IMR-90 (cell line): ENCODE measurements around the gene TNFSF12. TPM values are rescaled to one million over a fixed set of nuclear protein-coding genes. Genes with fewer than 3 reads are reported as not detected.

ENCODE experiments used
- ATAC-seq: fragments of 200-7000 bp; cut with Tn5 transposase; 2 replicates; pipeline ENCODE4 v1.9.1; 2020; ENCODE audit warnings: low read depth, mild to moderate bottlenecking, moderate library complexity
- BruUV-seq: library from RNA; stranded (reverse); fragments of 400-500 nt; replicated peaks from 2 replicates; lab custom pipeline; 2021; lab: Mats Ljungman, UMichigan
- CTCF ChIA-PET: fragments of 300-600 bp; formaldehyde crosslinking; extraction: SDS; loops from one replicate; lab custom pipeline; 2021; ENCODE audit warnings: antibody characterized with exemption; lab: Yijun Ruan, JAX
- POLR2A ChIA-PET: fragments of 300-600 bp; sonication (Branson Sonifier 250); formaldehyde crosslinking; loops from one replicate; lab custom pipeline; 2022; ENCODE audit warnings: antibody characterized with exemption; ENCODE audit not compliant: unreplicated experiment; lab: Charles Lee
- DNase-seq: peaks from one replicate; pipeline ENCODE4 v3.0.0; 2013
- H2AFZ ChIP-seq: replicated peaks from 2 replicates; pipeline ENCODE3; 2013; ENCODE audit warnings: low read length, mild to moderate bottlenecking; ENCODE audit not compliant: poor library complexity
- H2AK5ac ChIP-seq: 2 replicates; pipeline ENCODE4 v1.6.1; 2013; ENCODE audit warnings: low read depth, low read length, inconsistent platforms
- H2AK9ac ChIP-seq: replicated peaks from 2 replicates; pipeline ENCODE3; 2013; ENCODE audit warnings: mild to moderate bottlenecking, low read depth, low read length, moderate library complexity; ENCODE audit not compliant: poor library complexity
- H2BK120ac ChIP-seq: 2 replicates; pipeline ENCODE4 v1.6.1; 2013; ENCODE audit warnings: low read depth, low read length, inconsistent platforms
- H2BK15ac ChIP-seq: 3 replicates; pipeline ENCODE4 v1.6.1; 2013; ENCODE audit warnings: low read depth, low read length, inconsistent platforms
- H2BK20ac ChIP-seq: 2 replicates; pipeline ENCODE4 v1.6.1; 2013; ENCODE audit warnings: low read depth, mild to moderate bottlenecking, inconsistent platforms, low read length, moderate library complexity
- H2BK5ac ChIP-seq: 2 replicates; pipeline ENCODE4 v1.6.1; 2013; ENCODE audit warnings: mild to moderate bottlenecking, low read depth, low read length, inconsistent platforms; ENCODE audit not compliant: poor library complexity, severe bottlenecking
- H3K14ac ChIP-seq: replicated peaks from 2 replicates; pipeline ENCODE4 v1.6.1; 2013; ENCODE audit warnings: low read depth, low read length, inconsistent platforms
- H3K18ac ChIP-seq: 2 replicates; pipeline ENCODE4 v1.6.1; 2013; ENCODE audit warnings: low read depth, low read length, control low read depth
- H3K23ac ChIP-seq: 2 replicates; pipeline ENCODE4 v1.6.1; 2013; ENCODE audit warnings: low read depth, low read length, inconsistent platforms
- H3K27ac ChIP-seq: 2 replicates; pipeline ENCODE4 v1.5.1; 2013; ENCODE audit warnings: mild to moderate bottlenecking, control low read depth, low read length; ENCODE audit not compliant: insufficient read depth
- H3K27me3 ChIP-seq: 2 replicates; pipeline ENCODE4 v1.6.1; 2013; ENCODE audit warnings: low read length; ENCODE audit not compliant: control insufficient read depth, insufficient read depth
- H3K36me3 ChIP-seq: 2 replicates; pipeline ENCODE4 v1.6.1; 2013; ENCODE audit warnings: low read length, mixed read lengths; ENCODE audit not compliant: control insufficient read depth, insufficient read depth
- H3K4ac ChIP-seq: 2 replicates; pipeline ENCODE4 v1.6.1; 2013; ENCODE audit warnings: low read depth, low read length, inconsistent platforms
- H3K4me1 ChIP-seq: 2 replicates; pipeline ENCODE4 v1.6.1; 2013; ENCODE audit warnings: low read length, mixed read lengths; ENCODE audit not compliant: control insufficient read depth, insufficient read depth
- H3K4me2 ChIP-seq: 2 replicates; pipeline ENCODE4 v1.6.1; 2013; ENCODE audit warnings: low read depth, mild to moderate bottlenecking, control low read depth, low read length, moderate library complexity
- H3K4me3 ChIP-seq: 2 replicates; pipeline ENCODE4 v1.5.1; 2013; ENCODE audit warnings: low read depth, mild to moderate bottlenecking, control low read depth, low read length, moderate library complexity; ENCODE audit not compliant: insufficient read depth
- H3K56ac ChIP-seq: 2 replicates; pipeline ENCODE4 v1.6.1; 2013; ENCODE audit warnings: low read length, inconsistent platforms; ENCODE audit not compliant: insufficient read depth; ENCODE audit errors: extremely low read depth
- H3K79me1 ChIP-seq, 2 experiments: 2 replicates each; pipeline ENCODE4 v1.6.1; 2013; ENCODE audit warnings: low read length in 2 of 2, inconsistent platforms in 1 of 2, low read depth in 1 of 2
- H3K9ac ChIP-seq: 2 replicates; pipeline ENCODE4 v1.6.1; 2013; ENCODE audit warnings: low read depth, low read length, control low read depth
- H3K9me1 ChIP-seq: 2 replicates; pipeline ENCODE4 v1.6.1; 2013; ENCODE audit warnings: low read length, inconsistent platforms; ENCODE audit not compliant: insufficient read depth
- H3K9me3 ChIP-seq: 2 replicates; pipeline ENCODE4 v1.6.1; 2013; ENCODE audit warnings: low read length; ENCODE audit not compliant: control insufficient read depth, insufficient read depth
- H4K20me1 ChIP-seq: 2 replicates; pipeline ENCODE4 v1.6.1; 2013; ENCODE audit warnings: low read length, inconsistent platforms; ENCODE audit not compliant: insufficient read depth
- H4K5ac ChIP-seq: 2 replicates; pipeline ENCODE4 v1.6.1; 2013; ENCODE audit warnings: mild to moderate bottlenecking, low read depth, low read length, control low read depth
- H4K8ac ChIP-seq, 2 experiments: 2 replicates each; pipeline ENCODE4 v1.6.1; 2013; ENCODE audit warnings: low read depth in 2 of 2, low read length in 2 of 2, control low read depth in 1 of 2, inconsistent platforms in 1 of 2
- H4K91ac ChIP-seq: 2 replicates; pipeline ENCODE4 v1.6.1; 2013; ENCODE audit warnings: low read depth, low read length, inconsistent platforms; ENCODE audit not compliant: insufficient read depth
- CHD1 ChIP-seq: IDR thresholded peaks from 2 replicates; pipeline ENCODE4 v1.6.1; 2012; ENCODE audit warnings: low read depth, low read length, improper control_type of control experiment
- ELK1 ChIP-seq: fragments of 150-350 bp; IDR thresholded peaks from 2 replicates; pipeline ENCODE4 v1.6.1; 2016; ENCODE audit warnings: low read depth, mild to moderate bottlenecking, low read length, moderate library complexity, borderline replicate concordance
- FOS ChIP-seq: fragments of 150-350 bp; IDR thresholded peaks from 2 replicates; pipeline ENCODE4 v1.6.1; 2016; ENCODE audit warnings: low read depth, low read length
- NFE2L2 ChIP-seq: fragments of 150-350 bp; IDR thresholded peaks from 2 replicates; pipeline ENCODE4 v1.6.1; 2016; ENCODE audit warnings: low read depth, mild to moderate bottlenecking, low read length
- POLR2A ChIP-seq: IDR thresholded peaks from 2 replicates; pipeline ENCODE4 v1.6.1; 2012; ENCODE audit warnings: mild to moderate bottlenecking, low read depth, low read length
- RCOR1 ChIP-seq: IDR thresholded peaks from 2 replicates; pipeline ENCODE4 v1.6.1; 2012; ENCODE audit warnings: mild to moderate bottlenecking, low read length, improper control_type of control experiment; ENCODE audit not compliant: insufficient replicate concordance
- RFX5 ChIP-seq: IDR thresholded peaks from 2 replicates; pipeline ENCODE4 v1.8.0; 2012; ENCODE audit warnings: low read depth, mild to moderate bottlenecking, low read length, moderate library complexity
- SMC3 ChIP-seq: fragments of 150-350 bp; IDR thresholded peaks from 2 replicates; pipeline ENCODE4 v1.6.1; 2016; ENCODE audit warnings: low read depth, mild to moderate bottlenecking, antibody characterized with exemption, low read length, moderate library complexity
- WGBS, 2 experiments: methylation state at CpG; one replicate each; pipeline versions ENCODE4 v1.1.5 to v1.1.7; 2013; ENCODE audit warnings: missing lambda C conversion rate in 2 of 2; ENCODE audit not compliant: insufficient read length in 1 of 2; ENCODE audit errors: extremely low coverage in 2 of 2; 5-methylcytosine and 5-hydroxymethylcytosine counted together
- dilution Hi-C: fragments of 300-500 bp; cut with HindIII; formaldehyde crosslinking; loops from one replicate; pipeline ENCODE4 v1.14.3; 2018; ENCODE audit warnings: low sequenced_read_pairs; ENCODE audit not compliant: unreplicated experiment
- in situ Hi-C: fragments of 300-500 bp; cut with MboI; formaldehyde crosslinking; loops from 3 replicates; pipeline ENCODE4 v1.14.3; 2019; ENCODE audit warnings: low sequenced_read_pairs, inconsistent platforms, mixed read lengths
- intact Hi-C: fragments of 100-400 bp; cut with micrococcal nuclease; formaldehyde crosslinking; loops from 2 replicates; pipeline ENCODE4 v1.10.0; 2022
- polyA plus RNA-seq, 3 experiments: library from polyadenylated mRNA; depleted of rRNA; stranded (reverse); fragments of >200 nt; gene quantifications; 2 replicates each; pipeline ENCODE4 v1.2.3, GENCODE V29; 2012; ENCODE audit warnings: low replicate concordance in 1 of 3
- total RNA-seq: library from RNA; depleted of rRNA; stranded (reverse); fragments of >200 nt; gene quantifications from 2 replicates; pipeline ENCODE4 v1.2.3, GENCODE V29; 2012

The TNFSF12 gene
- total and polyA plus RNA-seq, 2 of the 4 experiments (the other 2 are of a cell fraction), result 2.7 to 22.0 TPM

DNA sequence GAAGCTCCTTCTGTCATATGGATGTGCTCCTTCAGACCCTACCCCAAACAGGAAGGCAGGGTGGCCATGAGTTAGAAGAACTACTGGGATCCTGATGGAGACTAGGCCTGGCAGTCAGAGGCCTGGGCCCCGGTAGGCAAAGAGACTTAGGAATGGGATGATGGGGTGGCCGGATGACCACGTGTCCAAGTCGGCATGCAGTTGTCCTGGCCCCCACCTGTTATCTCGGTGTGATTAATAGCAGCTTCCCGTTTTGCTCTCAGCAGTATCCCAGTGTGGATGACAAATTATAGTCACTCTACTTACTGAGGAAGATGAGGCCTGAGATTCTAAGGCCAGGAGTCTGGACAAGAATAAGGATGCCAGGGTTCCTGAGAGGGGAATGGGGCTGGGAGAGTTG is 1.5 kb downstream of the TNFSF12 start:
- H4K5ac ChIP-seq, result no peak overlapping the region
- no peak overlapping the region for H2BK15ac ChIP-seq
- ChIA-PET POLR2A (interaction anchor here (0.7 kb wide), 1 partner anchor 8 kb away, joined by 5 read pairs; the partner anchor contains the start of gene TNFSF13), CTCF (interaction anchor here (0.6 to 1.8 kb wide), 2 partner anchors 10 to 36 kb away, joined by 3 to 8 read pairs; no protein-coding TSS in a partner anchor)
- no peak overlapping the region for H2AK9ac ChIP-seq
- H2AK5ac ChIP-seq, result no peak overlapping the region; the same call in 1 of the 2 replicates
- peaks cover 8% of the 10 kb centered on the region for H3K4me1 ChIP-seq
- H2BK20ac ChIP-seq, result no peak overlapping the region
- H3K9me1 ChIP-seq, result peaks cover 5% of the 10 kb centered on the region; the same call in 1 of the 2 replicates
- peaks cover 4% of the 10 kb centered on the region; the same call in 1 of the 2 replicates for H3K36me3 ChIP-seq
- no peak overlapping the region for H4K8ac ChIP-seq
- H3K27ac ChIP-seq, result no peak overlapping the region
- intact Hi-C loops, result no loop called here
- no peaks in the 10 kb centered on the region for H4K20me1 ChIP-seq
- no peak overlapping the region for H3K4me3 ChIP-seq
- no peak overlapping the region for H3K18ac ChIP-seq
- dilution Hi-C loops, result no loop called here
- in situ Hi-C loops, result loop anchor here (5.0 to 10.0 kb wide), 2 partner anchors 38 to 196 kb away; partner anchors contain the start of genes KCTD11 and TMEM95
- H3K4me2 ChIP-seq, result no peak overlapping the region
- no TSS peak for BruUV-seq
- no peak overlapping the region for H3K9ac ChIP-seq
- H3K14ac ChIP-seq, result no peak overlapping the region
- no peak overlapping the region for H3K56ac ChIP-seq
- H2AFZ ChIP-seq, result no peak overlapping the region
- peaks cover 0 to 13% of the 10 kb centered on the region in 2 experiments; a peak in 2 of 4 replicates for H3K79me1 ChIP-seq
- H3K27me3 ChIP-seq, result no peaks in the 10 kb centered on the region
- no peak for TF ChIP-seq FOS
- TF ChIP-seq SMC3, result no peak
- TF ChIP-seq POLR2A, result no peak
- no peak for TF ChIP-seq NFE2L2
- no peak for TF ChIP-seq RCOR1
- TF ChIP-seq ELK1, result no peak
- no peak for TF ChIP-seq CHD1
- TF ChIP-seq RFX5, result no peak
- no peak overlapping the region for H3K23ac ChIP-seq
- no peak for ATAC-seq
- H3K4ac ChIP-seq, result no peak overlapping the region
- DNase-seq, result no peak
- WGBS, 2 experiments, result 80% methylated on average over 1 of the region's 6 CpGs; no CpG with 5 or more reads in 1 of the 2 experiments
- H4K91ac ChIP-seq, result no peak overlapping the region
- no peak overlapping the region for H2BK5ac ChIP-seq
- no peak overlapping the region for H2BK120ac ChIP-seq
- no peaks in the 10 kb centered on the region for H3K9me3 ChIP-seq
